Activated CD4-positive, CD25-positive, alpha-beta regulatory T cell treated with anti-CD3 and anti-CD28 coated beads, Interleukin-2, amount 50 U/mL, for 72 hours (primary cell): ENCODE measurements around the gene CHMP4B.

Experiments used
- DNase-seq: peaks from one replicate; pipeline ENCODE4 v3.0.0; 2021

Gene CHMP4B, protein sequence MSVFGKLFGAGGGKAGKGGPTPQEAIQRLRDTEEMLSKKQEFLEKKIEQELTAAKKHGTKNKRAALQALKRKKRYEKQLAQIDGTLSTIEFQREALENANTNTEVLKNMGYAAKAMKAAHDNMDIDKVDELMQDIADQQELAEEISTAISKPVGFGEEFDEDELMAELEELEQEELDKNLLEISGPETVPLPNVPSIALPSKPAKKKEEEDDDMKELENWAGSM

DNA sequence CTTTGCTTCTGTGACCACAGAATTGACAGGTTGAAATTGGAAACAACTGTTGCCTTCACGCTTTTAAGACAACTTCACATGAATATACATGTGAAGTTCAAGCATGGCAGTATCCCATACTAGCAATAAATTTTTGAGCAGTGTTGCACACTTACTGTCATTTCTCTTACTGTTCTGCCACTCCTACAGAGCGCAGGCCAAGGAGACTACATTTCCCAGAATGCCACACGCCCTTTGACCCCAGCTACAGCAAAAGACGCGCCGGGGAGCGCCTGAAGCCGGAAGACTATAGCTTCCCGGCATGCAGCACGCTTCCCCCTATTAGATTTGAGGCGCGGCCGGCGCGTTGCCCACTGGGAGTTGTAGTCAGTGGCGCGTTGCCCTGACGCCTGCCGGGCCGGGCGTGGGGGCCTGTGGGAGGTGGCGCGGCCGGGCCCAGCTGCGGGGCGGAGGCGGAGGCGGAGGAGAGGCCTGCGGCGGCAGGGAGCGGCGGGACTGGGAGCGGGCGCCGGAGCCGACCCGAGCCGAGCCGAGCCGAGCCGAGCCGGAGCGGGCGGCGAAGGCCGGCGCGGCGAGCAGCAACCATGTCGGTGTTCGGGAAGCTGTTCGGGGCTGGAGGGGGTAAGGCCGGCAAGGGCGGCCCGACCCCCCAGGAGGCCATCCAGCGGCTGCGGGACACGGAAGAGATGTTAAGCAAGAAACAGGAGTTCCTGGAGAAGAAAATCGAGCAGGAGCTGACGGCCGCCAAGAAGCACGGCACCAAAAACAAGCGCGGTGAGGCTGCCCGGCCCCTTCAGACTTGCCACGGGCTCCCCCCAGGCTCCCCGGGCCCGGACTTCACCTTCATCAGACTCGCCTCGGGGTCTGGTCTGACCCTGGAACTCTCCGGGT lies at the start of gene CHMP4B:
TSS of gene CHMP4B (plus strand) at position 464 of the 891 bp plus-strand sequence. CDS start at position 585, 121 bp downstream.
- DNase-seq = peak; percentile 97

DNA sequence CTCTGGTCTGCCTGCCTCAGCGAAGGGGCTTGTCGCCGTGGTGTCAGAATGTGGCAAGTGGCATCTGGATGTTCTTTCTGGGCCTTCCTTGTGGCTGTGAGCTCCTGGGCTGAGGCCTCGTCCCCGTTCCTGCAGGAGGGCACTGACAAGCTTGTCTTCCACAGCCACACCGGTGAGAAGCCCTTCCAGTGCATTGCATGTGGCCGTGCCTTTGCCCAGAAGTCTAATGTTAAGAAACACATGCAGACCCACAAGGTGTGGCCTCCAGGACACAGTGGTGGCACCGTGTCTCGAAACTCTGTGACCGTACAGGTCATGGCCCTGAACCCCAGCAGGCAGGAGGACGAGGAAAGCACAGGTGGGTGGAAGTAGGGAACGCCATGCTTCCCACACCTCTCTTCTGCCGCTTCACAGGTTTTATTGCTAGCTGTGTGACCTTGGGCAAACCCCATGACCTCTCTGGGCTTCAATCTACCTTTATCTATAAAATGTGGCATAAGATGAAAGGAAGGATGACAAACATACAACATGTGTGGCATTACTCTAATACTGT lies 49.4 kb upstream of the CHMP4B start:
- no peak for DNase-seq

DNA sequence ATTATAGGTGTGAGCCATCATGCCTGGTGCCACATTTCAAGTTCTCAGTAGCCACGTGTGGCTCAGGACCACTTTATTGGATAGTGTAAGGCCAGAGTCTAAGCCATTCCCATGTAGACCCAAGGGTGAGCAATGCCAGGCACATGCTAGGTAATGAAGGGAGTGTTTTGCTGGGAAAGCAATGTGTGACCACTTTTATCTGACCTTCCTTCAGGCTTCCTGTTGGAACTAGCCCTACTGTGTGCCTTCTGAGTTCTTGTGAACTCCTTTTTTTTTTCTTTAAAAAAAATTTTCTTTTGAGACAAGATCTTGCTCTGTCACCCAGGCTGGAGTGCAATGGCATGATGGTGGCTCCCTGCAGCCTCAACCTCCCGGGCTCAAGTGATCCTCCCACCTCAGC lies 46.0 kb upstream of the CHMP4B start:
- DNase-seq = no peak

DNA sequence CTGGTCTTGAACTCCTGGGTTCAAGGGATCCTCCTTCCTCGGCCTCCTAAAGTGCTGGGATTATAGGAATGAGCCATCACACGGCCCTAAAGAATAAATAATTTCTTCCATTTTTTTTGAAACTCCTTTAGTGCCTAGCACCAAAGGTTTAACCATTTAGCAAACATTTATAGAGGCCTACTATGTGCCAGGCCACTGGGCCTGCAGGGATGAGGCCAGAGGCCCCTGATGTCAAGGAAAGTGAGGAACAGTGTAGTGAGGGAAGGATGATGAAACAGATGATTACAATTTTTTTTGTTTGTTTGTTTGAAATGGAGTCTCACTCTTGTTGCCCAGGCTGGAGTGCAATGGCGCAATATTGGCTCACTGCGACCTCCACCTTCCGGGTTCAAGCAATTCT lies 45.6 kb upstream of the CHMP4B start:
- no peak for DNase-seq

DNA sequence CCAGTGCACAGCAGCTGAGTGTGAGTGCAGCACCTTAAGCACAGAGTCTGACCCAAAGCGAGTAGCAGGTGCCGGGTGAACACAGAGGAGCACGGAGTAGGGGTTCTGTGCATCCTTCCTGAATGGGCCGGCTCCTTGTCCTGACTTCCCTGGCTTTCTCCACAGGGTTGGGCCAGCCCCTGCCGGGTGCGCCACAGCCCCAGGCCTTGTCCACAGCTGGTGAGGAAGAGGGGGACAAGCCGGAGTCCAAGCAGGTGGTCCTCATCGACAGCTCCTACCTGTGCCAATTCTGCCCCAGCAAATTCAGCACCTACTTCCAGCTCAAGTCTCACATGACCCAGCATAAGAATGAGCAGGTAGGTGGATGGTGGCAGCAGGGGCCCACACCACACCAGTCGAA lies 44.5 kb upstream of the CHMP4B start:
- DNase-seq = no peak

DNA sequence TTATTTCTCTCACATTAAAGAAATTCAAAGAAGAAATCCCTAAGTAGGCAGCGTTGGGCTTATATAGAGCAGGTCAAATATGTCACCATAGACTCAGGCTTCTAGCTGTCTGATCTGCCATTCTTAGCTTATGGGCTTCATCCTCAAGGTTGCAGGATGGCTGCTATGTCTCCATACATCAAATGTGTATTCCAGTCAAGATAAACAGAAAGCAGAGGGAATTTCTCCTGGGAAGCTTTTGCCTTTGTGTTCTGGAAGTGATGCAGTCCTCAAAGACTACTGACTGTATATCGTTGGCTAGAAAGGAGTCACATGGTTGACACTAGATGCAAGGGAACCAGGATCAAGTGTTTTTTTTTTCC lies 43.4 kb upstream of the CHMP4B start:
- DNase-seq = no peak

DNA sequence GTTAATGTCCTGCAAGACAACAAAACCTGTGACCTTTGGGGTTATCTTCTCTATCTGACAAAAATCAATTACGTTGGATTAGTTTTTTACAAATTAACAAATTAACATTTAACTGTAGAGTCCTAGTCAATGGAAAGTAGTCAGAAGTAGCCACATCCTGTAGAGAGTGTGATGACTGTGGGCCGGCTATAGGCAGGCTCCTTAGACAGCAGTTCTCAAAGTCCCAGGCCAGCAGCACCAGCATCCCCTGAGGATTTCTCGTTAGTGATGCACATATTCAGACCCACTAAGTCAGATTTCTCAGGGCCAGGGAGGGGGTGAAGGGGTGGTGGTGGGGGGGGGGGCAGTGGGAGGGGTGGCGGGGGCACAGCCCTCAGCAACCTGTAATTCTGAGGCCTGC lies 42.1 kb upstream of the CHMP4B start:
- no peak for DNase-seq

DNA sequence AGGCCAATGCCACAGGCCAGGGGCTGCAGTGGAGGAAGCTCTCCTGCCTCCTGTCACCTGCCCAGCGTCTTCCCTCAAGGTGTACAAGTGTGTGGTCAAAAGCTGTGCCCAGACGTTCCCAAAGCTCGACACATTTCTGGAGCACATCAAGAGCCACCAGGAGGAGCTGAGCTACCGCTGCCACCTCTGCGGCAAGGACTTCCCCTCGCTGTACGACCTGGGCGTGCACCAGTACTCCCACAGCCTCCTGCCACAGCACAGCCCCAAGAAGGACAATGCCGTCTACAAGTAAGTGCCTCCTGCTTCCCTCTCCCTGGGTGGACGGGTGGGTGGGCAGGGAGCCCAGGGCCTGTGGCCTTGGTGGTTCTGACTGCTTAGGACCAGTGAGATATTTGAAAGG lies 41.1 kb upstream of the CHMP4B start:
- no peak for DNase-seq

DNA sequence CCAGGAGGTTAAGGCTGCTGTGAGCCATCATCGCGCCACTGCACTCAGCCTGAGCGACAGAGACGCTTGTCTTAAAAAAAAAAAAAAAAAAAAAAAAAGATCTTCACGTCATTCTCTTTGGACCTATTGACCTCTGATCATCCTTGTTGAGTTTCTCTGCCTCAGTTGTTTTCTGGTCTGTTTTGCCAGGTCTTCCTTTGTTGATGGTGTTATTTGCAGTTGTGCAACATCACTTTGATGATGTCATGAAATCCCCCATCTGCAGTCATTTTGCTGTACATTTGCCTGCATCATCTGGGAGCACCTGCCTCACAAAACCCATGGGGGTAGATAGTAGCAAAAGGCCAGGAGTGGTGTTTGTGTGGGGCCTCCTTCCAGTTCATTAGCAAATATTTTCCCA lies 39.2 kb upstream of the CHMP4B start:
- no peak for DNase-seq

DNA sequence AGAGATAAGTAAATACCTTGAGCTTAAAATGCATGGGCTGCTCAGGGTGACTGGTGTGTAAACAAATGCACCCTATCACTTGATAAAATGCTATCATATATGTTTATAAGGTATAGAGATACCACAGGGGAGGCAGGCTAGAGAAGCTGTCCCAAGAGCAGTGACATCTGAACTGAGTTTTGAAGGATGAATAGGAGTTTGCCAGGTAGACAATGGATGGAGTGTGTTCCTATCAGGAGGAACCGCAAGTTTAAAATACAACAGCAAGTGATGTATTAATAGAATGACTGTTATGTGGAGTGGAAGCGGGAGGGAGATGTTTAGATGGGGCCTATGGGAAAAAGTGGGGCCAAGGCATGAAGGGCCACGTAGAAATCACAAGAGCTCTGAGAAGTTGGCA lies 38.7 kb upstream of the CHMP4B start:
- DNase-seq = no peak

DNA sequence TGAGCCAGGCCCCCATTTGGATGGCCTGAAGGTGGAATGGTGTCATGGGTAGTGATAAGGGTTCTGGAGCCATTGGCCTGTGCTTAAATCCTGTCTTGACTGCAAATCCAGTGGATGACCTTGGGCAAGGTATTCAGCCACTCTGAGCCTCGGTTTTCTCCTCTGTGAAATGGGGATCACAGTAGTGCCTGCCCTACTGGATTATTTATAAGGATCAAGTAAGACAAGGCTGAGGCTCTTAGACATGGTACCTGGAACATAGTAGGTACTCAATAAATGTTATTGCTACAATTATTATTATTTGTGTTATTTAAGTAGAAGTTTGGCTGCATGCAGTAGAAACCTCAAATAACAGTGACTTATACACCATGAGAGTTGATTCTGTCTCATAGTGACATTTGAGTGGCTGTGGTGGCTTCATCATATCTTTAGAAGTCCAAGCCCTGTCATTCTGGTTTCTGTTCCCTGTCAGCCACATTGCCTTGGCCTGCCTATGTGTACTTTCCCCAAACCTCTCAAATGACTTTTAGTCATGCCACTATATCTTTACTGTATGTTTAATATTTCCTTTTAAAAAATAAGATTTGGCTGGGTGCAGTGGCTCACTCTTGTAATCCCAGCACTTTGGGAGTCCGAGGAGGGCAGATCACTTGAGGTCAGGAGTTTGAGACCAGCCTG lies 37.6 kb upstream of the CHMP4B start:
- DNase-seq = no peak

DNA sequence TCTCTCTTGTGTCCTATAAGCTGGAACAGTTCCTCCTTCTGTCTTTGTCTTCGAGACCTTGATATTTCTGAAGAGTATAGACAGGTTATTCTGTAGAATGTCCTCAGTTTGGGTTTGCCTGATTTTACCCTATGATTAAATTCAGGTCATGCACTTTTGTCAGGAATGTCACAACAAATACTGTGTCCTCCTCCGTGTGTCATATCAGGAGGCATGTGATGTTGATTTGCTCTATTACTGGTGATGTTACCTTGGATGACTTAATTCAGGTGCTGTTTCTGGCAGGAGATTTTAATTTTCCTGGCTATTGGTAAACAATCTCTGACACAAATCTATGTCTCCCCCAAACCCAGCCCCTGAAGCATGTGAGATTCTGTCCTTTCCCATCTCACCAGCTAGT lies 33.3 kb upstream of the CHMP4B start:
- no peak for DNase-seq

DNA sequence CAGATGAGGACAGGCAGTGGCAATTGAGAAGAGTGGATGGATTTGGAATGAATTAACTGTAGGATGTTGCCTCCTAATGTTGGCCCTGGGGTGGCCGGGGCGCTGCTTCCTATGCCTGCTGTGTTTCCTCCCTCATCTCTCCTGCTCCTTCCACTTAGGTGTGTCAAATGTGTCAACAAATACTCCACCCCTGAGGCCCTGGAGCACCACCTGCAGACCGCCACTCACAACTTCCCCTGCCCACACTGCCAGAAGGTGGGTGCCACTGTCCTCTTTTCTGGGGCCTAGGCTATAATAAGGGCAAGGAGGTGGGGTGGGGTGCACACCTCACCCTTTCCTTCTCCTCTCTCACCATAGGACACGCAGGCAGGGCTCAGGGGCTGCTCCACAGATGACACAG lies 30.0 kb upstream of the CHMP4B start:
- DNase-seq = no peak

DNA sequence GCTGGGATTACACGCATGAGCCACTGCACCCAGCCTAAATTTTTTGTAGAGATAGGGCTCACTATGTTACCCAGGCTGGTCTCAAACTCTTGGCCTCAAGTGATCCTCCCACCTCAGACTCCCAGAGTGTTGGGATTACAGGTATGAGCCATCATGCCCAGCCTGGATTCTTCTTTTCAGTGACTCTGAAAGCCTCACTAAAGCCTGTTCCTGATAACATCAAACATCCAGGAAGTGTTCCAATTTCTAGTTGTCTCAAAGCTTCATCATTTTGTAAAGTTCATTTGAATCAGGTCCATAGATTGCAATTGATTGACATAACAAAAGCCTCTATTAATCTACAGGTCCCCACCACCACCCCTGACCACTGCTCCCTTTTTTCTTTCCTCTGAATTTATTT lies 29.2 kb upstream of the CHMP4B start:
- DNase-seq = no peak

DNA sequence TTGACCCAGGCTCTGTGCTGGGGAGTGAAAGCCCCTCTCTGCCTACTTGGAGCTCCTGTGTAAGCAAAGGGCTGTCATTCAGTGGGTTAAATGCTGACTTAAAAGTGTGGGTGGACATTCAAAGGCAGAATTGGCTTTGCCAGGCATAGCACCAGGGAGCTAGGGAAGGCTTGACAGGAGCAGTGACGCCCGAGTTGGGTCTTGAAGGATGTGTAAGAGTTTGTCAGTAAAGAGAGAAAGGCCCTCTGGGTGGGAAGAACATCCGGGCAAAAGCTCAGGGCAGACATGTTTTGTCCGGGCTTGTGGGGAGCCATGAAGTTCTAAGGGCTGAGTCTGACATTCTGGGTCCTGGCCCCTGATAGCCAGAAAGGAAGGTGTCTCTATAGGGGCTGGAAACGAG lies 27.9 kb upstream of the CHMP4B start:
- no peak for DNase-seq

DNA sequence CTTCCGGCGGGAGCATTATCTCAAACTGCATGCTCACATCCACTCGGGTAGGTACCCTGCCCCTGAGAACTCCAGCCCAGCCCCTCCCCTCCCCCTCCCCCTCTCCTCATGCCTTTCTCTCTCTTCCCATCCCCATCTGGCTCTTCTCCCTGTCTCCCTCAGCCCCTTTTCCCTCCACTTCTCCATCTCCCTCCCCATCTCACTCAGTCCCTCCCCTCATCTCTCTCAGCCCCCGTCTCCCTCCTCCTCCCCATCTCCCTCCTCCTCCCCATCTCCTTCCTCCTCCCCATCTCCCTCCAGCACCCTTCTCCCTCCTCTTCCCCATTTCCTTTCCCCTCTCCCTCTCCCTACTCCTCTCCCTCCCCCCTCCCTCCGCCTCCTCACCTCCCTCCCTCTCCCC lies 27.3 kb upstream of the CHMP4B start:
- DNase-seq = no peak

DNA sequence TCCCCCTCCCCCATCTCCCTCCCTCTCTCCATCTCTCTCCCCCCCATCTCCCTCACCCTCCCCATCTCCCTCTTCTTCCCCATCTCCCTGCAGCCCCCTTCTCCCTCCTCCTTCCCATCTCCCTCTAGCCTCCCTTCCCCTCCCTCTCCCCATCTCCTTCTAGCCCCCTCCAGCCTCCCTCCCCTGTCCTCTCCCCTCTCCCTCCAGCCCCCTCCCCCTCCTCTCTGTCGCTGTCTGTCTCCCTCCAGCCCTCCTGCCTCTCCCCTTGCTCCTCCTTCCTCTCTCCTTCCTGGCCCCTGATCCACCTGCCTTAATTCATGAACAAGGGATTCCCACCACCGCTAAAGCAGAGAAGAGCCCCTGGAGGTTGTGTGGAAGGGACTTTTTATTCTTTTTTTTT lies 26.9 kb upstream of the CHMP4B start:
- no peak for DNase-seq

DNA sequence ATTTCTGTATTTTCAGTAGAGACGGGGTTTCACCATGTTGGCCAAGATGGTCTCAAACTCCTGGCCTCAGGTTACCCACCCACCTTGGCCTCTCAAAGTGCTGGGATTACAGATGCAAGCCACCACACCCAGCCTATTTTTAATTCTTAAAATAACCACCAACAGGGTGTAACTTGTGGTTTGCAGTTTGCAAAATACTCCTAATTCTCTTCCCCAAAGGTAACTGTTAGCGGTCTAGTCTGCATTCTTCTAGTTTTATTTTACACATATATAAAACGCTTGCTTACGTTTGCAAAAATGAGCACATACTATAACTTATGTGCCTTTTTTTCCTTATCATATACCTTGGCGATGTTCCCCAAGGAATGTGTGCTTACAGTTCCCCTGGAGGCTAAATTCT lies 25.6 kb upstream of the CHMP4B start:
- DNase-seq = no peak

DNA sequence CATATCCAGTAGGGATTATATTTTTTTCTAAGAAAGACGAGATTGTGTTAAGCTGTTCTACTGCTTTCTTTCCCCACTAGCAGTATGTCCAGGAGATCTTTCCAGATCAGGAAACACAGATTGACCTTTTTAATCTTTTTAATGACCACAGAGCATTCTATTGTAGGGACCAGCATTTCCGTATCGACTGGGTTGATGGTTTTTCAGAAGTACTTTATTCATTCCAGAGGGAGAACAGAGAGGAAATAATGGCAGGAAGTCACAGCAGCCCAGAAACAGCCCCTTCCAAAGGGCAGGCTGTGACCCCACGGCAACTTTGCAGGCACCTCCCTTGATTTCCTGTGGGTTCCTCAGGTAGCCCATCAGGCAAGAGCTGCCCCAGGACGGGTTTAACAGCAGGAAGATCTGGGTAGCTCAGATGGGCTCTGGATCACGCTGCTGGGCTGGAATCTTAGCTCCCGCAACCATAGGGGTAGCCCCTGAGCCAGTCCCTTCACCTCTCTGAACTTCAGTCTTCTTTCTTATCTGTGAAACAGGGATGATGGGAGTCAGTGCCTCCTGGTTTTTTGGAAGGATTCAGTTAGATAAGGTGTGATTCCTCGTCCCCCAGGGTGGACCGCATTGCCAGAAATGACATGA lies 23.8 kb upstream of the CHMP4B start:
- DNase-seq = no peak

DNA sequence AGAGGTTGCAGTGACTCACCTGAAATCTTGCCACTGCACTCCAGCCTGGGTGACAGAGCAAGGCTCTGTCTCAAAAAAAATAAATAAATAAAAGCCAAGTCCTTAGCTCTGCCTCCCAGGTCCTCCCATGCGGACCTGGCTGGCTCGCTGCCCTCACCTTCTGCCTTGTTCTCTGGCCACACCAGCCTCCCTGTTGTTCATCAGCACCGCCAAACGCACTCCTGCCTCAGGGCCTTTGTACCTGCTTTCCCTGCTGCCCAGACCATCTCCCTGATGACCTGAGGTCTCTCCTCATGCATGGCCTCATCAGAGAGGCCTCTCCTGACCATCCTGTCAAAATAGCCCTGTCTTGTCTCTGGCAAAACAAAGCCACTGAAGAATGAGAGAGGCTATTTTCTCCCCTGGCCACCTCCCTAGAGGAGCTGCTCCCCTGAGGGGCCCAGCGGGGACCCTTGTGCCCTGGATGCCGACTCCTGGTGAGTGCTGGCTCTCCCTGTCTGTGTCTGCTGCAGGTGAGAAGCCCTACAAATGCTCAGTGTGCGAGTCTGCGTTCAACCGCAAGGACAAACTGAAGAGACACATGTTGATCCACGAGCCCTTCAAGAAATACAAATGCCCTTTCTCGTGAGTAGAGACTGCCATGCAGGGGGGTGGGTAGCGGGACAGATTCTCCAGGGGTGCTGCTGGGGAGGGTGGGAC lies 22.6 kb upstream of the CHMP4B start:
- DNase-seq = no peak

DNA sequence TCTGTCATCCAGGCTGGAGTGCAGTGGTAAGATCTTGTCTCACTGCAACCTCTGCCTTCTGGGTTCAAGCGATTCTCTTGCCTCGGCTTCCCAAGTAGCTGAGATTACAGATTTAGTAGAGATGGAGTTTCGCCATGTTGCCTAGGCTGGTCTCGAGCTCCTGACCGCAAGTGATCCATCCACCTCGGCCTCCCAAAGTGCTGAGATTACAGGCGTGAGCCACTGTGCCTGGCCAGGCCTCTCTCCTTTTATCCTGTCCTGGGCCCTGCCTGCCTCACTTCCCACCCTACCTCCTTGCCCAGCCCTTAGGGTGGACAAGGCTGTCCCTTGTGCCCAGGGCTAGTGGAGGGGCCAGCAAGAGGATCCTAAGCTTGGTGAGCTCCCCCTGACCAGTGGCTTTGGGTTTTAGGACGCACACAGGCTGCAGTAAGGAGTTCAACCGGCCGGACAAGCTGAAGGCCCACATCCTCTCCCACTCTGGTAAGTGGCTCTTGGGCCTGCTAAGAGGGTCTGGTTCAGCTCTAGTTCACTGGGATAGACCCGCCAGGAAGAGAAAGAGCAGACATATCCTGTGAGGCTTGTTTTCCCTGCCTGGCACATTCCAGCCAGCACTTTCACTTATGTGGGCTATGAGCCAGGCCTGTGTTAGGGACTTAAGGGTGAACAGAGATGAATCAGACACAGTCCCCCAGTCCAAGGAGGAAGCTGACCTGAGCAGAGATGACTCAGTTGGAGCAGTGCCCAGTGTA lies 21.9 kb upstream of the CHMP4B start:
- DNase-seq = no peak

DNA sequence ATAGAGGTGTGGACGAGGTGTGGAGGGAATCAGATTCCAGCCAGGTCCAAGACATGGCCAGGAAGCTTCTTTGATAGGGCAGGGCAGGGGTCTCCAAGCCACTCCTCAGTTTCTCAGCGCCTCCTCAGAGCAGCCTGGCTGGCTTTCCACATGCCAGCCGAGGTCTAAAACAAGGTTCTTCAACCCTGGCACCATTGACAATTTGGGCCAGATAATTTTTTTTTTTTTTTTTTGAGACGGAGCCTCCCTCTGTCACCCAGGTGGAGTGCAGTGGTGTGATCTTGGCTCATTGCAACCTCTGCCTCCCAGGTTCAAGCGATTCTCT lies 21.3 kb upstream of the CHMP4B start:
- no peak for DNase-seq
